ENCODE results near the gene ZFP3. TPM values are rescaled to one million over a fixed set of nuclear protein-coding genes. Genes with fewer than 3 reads are reported as not detected.
A peak's percentile ranks its signal among the peaks of the same experiment; 100 is the strongest.

ZFP3 gene
- total RNA-seq, 1 experiment from 2014 or later, result 0.11 TPM

- peak within 1 kb of the TSS; percentile 5 for H3T11ph ChIP-seq (ENCODE audit: low read length)
- Mint-ChIP-seq H3K4me1 (peaks cover 13 to 14% of the 10 kb centered on the region in 2 experiments), H3K9me3 (peaks cover 4 to 8% of the 10 kb centered on the region in 2 experiments; a peak in 4 of 5 replicates), H3K27ac (peak within 1 kb of the TSS; percentile 82 to 96 (median 95)), H3K36me3 (ENCODE audit: insufficient read depth in 1 of 3, low read depth in 3 of 3) (peaks cover 49 to 53% (median 49%) of the 10 kb centered on the region in 3 experiments), H3K27me3 (ENCODE audit: low read depth) (no peaks in the 10 kb centered on the region; the same call in 1 of the 2 replicates), H3K4me3 (peak within 1 kb of the TSS; percentile 70 to 81)
- no peaks in the 10 kb centered on the region for H3K4me1 ChIP-seq (ENCODE audit: insufficient read depth, low read length)
- H3K14ac ChIP-seq (ENCODE audit: insufficient read depth, low read length), result peak within 1 kb of the TSS; percentile 82
- no peak within 1 kb of the TSS; the same call in 1 of the 2 replicates for H3K4ac ChIP-seq (ENCODE audit: low read depth, low read length)
- peak within 1 kb of the TSS; percentile 89 for H3K4me2 ChIP-seq (ENCODE audit: insufficient read depth, insufficient read length, low read length)
- H3K9me3 ChIP-seq (ENCODE audit: control insufficient read depth, low read depth, low read length), result no peaks in the 10 kb centered on the region
- H4K20me1 ChIP-seq (ENCODE audit: control insufficient read depth, insufficient read depth, insufficient read length), result no peaks in the 10 kb centered on the region
- no peak within 1 kb of the TSS for H4K91ac ChIP-seq (ENCODE audit: insufficient read length, low read depth, low read length)
- H4K5ac ChIP-seq (ENCODE audit: insufficient read length, low read depth, low read length), result no peak within 1 kb of the TSS
- peaks cover 4% of the 10 kb centered on the region; the same call in 1 of the 2 replicates for H3K79me2 ChIP-seq (ENCODE audit: insufficient read depth, low read length)
- peak within 1 kb of the TSS; percentile 92 for H3K18ac ChIP-seq (ENCODE audit: insufficient read length, low read depth, low read length)
- peaks cover 6% of the 10 kb centered on the region for H3K23me2 ChIP-seq (ENCODE audit: insufficient read length, low read depth, low read length, poor library complexity, severe bottlenecking)
- peak within 1 kb of the TSS; percentile 10 for H2BK12ac ChIP-seq (ENCODE audit: insufficient read length, low read depth, low read length)
- H3K9ac ChIP-seq (ENCODE audit: extremely low read depth, insufficient read length, low read length), result peak within 1 kb of the TSS; percentile 87
- H2BK15ac ChIP-seq (ENCODE audit: low read depth, low read length), result no peak within 1 kb of the TSS
- no CpG with 5 or more reads among the region's 69 CpGs for WGBS (ENCODE audit: extremely low coverage, insufficient read length, low lambda C conversion rate)
- H2BK5ac ChIP-seq (ENCODE audit: insufficient read length, low read length), result no peak within 1 kb of the TSS
- H3K27ac ChIP-seq (ENCODE audit: insufficient read length, low read depth, low read length), result peak within 1 kb of the TSS; percentile 11
- peak; percentile 98 for DNase-seq
- H2BK20ac ChIP-seq (ENCODE audit: low read depth, low read length, poor library complexity, severe bottlenecking), result no peak within 1 kb of the TSS
- H3K56ac ChIP-seq (ENCODE audit: insufficient read length, low read depth, low read length), result no peak within 1 kb of the TSS
- TF ChIP-seq CTCF (conservative IDR thresholded peaks at IDR 0.05), result no peak
- no peak within 1 kb of the TSS for H3K23ac ChIP-seq (ENCODE audit: insufficient read length, low read depth, low read length)
- no peak within 1 kb of the TSS for H4K8ac ChIP-seq (replicated peaks; ENCODE audit: insufficient read length, low read depth, low read length)
- H2AK5ac ChIP-seq (ENCODE audit: insufficient read length, low read length), result no peak within 1 kb of the TSS
- H2AFZ ChIP-seq (ENCODE audit: low read length), result peak within 1 kb of the TSS; percentile 65
- H2BK120ac ChIP-seq (ENCODE audit: low read depth, low read length, poor library complexity, severe bottlenecking), result no peak within 1 kb of the TSS
- H3K27me3 ChIP-seq (ENCODE audit: insufficient read depth, low read length), result no peaks in the 10 kb centered on the region
- peaks cover 5% of the 10 kb centered on the region for H3K79me1 ChIP-seq (ENCODE audit: insufficient read depth, low read depth, low read length, poor library complexity, severe bottlenecking)
Observed at GRCh38 chr17:5111402-5112204, 33.3 kb downstream of the ZFP3 start, which contains the start of gene ZNF232. Gene ZNF232 (minus strand): TSS chr17:5111878. CDS start chr17:5111822, 56 bp downstream.

All from H9 (cell line).